Activated T-cell treated with anti-CD3 and anti-CD28 coated beads, Interleukin-2, amount 50 U/mL, for 4 hours (primary cell): Measurements from ENCODE around the gene MLF1. TPM values are rescaled to one million over a fixed set of nuclear protein-coding genes. Genes with fewer than 3 reads are reported as not detected.

Experiments used
- ATAC-seq, 2 donors: fragments of 200-7000 bp; cut with Tn5 transposase; one replicate each; pipeline ENCODE4 v1.10.0; 2021
- DNase-seq: peaks from one replicate; pipeline ENCODE4 v3.0.0-alpha.2; 2020
- H3K27me3 Mint-ChIP-seq: one replicate; pipeline ENCODE4 v1.8.0; 2021; ENCODE audit warnings: low read depth, mixed read lengths
- H3K36me3 Mint-ChIP-seq: one replicate; pipeline ENCODE4 v1.8.0; 2022; ENCODE audit warnings: mixed read lengths; ENCODE audit not compliant: insufficient read depth
- H3K4me1 Mint-ChIP-seq: one replicate; pipeline ENCODE4 v1.8.0; 2021; ENCODE audit warnings: low read depth, mixed read lengths
- H3K4me3 Mint-ChIP-seq: one replicate; pipeline ENCODE4 v1.8.0; 2021; ENCODE audit warnings: mild to moderate bottlenecking, moderate library complexity, mixed read lengths
- H3K9me3 Mint-ChIP-seq: one replicate; pipeline ENCODE4 v1.8.0; 2021; ENCODE audit warnings: mixed read lengths
- total RNA-seq, 3 donors: library from RNA; stranded (reverse); gene quantifications; one replicate each; pipeline ENCODE4 v1.2.1, GENCODE V29; 2021

MLF1 gene
- total RNA-seq, 3 donors from 2014 or later: 1.6 to 1.8 (median 1.6) TPM

GRCh38 chr3:158640646-158641045 is 69.7 kb downstream of the MLF1 start:
- no peak for DNase-seq
- Mint-ChIP-seq H3K4me3 (no peak overlapping the region), H3K27me3 (no peaks in the 10 kb centered on the region), H3K9me3 (no peaks in the 10 kb centered on the region), H3K4me1 (peaks cover 25% of the 10 kb centered on the region), H3K36me3 (no peaks in the 10 kb centered on the region)
- no peak for ATAC-seq

DNA sequence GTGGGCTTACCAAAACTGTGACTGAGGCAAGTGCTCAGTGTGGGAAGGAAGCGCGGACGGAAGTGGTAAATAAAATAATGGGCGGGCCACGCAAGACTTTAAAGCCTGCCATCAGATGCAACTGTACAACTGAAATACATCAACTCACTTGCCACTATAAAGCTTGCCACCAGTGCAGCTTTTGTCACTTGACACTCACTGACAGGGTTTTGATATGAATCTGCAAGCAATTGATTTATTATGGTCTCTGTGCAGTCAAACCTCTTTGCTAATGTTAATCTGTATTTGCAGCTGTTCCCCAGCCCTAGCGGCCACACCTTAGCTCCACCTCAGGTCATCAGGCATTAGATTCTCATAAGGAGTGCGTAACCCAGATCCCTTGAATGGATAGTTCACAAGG is 71.0 kb downstream of the MLF1 start:
- peaks cover 4% of the 10 kb centered on the region for H3K36me3 Mint-ChIP-seq
- H3K27me3 Mint-ChIP-seq: no peaks in the 10 kb centered on the region
- no peaks in the 10 kb centered on the region for H3K9me3 Mint-ChIP-seq
- DNase-seq (no peak), ATAC-seq (no peak)
- no peak overlapping the region for H3K4me3 Mint-ChIP-seq
- peaks cover 34% of the 10 kb centered on the region for H3K4me1 Mint-ChIP-seq

DNA sequence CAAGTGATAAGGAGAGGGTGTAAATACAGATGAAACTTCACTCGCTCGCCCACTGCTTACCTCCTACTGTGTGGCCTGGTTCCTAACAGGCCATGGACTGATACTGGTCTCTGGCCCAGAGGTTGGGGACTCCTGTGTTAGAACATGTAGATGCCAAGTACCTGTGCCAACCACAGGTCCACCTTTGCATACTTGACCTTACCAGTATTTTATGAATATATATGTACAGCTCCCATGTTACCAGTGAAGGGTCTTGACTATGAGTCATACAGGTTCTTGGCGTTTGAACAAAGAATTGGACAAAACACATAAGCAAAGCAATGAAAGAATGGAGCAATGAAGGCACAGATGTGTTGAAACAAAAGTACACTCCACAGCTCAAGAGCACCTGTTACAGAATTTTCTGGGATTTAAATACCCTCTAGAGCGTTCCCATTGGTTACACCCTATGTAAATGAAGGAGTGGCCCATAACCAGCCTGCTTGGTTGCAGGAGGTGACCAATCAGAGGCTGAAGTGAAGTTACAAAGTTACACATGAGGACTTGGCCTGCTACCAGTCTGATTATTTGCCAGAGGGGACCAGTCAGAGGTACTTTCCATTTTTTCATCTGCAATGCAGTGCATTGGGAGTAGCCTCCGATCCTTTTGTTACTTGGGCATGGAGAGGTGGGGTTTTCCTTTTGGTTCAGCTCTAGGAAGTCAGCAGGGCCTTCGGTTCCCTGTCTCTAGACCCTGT is 71.6 kb downstream of the MLF1 start:
- H3K4me3 Mint-ChIP-seq: no peak overlapping the region

DNA sequence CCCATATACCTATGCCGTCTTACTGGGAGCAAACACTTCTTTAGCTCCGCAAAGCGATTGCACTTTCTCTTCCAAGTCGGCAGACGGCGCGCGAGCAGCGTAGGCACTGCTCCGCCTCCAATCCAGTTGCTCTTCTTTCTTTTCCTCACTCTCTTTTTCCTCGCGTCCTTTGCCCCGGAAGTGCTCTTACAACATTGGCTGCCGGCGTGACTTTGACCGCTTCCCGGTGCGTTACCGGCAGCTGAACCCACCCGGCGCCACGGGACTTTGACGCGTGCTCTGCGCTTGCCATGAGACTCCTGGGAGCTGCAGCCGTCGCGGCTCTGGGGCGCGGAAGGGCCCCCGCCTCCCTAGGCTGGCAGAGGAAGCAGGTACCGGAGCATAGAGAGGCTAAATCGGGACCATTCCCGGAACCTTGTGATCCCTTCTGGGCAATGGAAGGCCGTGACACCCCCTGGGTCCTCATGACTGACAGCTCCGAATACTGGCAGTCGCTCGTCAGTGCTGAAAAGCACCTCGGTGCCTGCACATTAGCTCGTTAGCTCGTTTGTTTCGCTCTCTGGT is 73.4 kb downstream of the MLF1 start, which contains the start of gene GFM1:
Gene GFM1, plus strand, starts transcription at position 183 of the 564 bp plus-strand sequence. Its CDS starts 108 bp downstream, at position 291.
- ATAC-seq: peak; percentile 98
- peaks cover 40% of the 10 kb centered on the region for H3K4me1 Mint-ChIP-seq

More for the DNA sequence above, 71.6 kb downstream of the MLF1 start:
- ATAC-seq (no peak), DNase-seq (no peak)
- Mint-ChIP-seq H3K36me3 (peaks cover 4% of the 10 kb centered on the region), H3K27me3 (no peaks in the 10 kb centered on the region), H3K4me1 (peaks cover 34% of the 10 kb centered on the region), H3K9me3 (no peaks in the 10 kb centered on the region)

GRCh38 chr3:158649791-158650190 is 78.8 kb downstream of the MLF1 start:
- ATAC-seq: no peak
- peaks cover 30% of the 10 kb centered on the region for H3K36me3 Mint-ChIP-seq
- no peak overlapping the region for H3K4me3 Mint-ChIP-seq
- H3K4me1 Mint-ChIP-seq: peaks cover 21% of the 10 kb centered on the region
- H3K9me3 Mint-ChIP-seq: no peaks in the 10 kb centered on the region
- H3K27me3 Mint-ChIP-seq: no peaks in the 10 kb centered on the region
- no peak for DNase-seq

More for the DNA sequence above, 73.4 kb downstream of the MLF1 start, which contains the start of gene GFM1:
- peak within 1 kb of the TSS; percentile 93 for H3K4me3 Mint-ChIP-seq
- no peaks in the 10 kb centered on the region for H3K9me3 Mint-ChIP-seq
- peaks cover 16% of the 10 kb centered on the region for H3K36me3 Mint-ChIP-seq
- H3K27me3 Mint-ChIP-seq: no peaks in the 10 kb centered on the region
- DNase-seq: peak; percentile 81

DNA sequence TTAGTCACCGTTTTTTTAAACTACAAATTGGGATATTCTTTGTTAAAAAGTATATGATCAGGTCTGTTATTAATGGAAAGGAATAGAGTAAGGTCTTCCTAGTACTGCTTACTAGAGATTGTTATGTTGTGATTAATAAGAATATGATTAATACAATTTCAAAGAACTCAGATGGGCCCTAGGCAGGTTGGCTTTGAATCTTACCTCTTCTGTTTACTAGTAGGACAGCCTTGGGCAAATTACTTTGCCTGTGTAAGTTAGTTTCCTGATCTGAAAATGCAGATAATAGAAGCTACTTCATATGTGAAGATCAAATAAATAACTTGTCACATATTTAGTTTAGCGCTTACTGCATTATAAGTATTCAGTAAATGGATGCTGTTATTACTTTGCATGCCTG is 80.2 kb downstream of the MLF1 start:
- peaks cover 11% of the 10 kb centered on the region for H3K4me1 Mint-ChIP-seq
- peaks cover 32% of the 10 kb centered on the region for H3K36me3 Mint-ChIP-seq
- ATAC-seq (no peak), DNase-seq (no peak)
- H3K9me3 Mint-ChIP-seq: no peaks in the 10 kb centered on the region
- no peaks in the 10 kb centered on the region for H3K27me3 Mint-ChIP-seq
- H3K4me3 Mint-ChIP-seq: no peak overlapping the region

DNA sequence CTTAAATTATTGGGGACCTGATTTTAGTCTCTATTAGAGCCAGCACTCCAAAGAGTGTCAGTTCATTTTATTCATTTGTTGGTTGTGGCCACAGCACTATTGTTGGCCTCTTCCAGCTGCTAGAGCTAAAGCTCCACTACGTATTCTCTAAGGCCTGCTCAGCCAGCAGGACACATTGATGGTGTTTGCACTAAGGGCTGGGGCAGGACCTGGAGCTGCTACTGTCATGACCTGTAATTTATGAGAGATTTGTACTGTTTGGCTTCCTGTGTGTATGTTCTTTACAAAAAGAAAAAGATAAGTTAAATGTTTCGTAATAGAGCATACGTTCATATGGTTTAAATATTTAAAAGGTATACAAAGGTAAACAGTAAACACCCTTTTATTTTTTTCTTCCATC is 81.5 kb downstream of the MLF1 start:
- ATAC-seq: no peak
- H3K4me3 Mint-ChIP-seq: no peak overlapping the region
- no peaks in the 10 kb centered on the region for H3K9me3 Mint-ChIP-seq
- no peaks in the 10 kb centered on the region for H3K27me3 Mint-ChIP-seq
- no peak for DNase-seq
- peaks cover 6% of the 10 kb centered on the region for H3K4me1 Mint-ChIP-seq
- H3K36me3 Mint-ChIP-seq: peaks cover 30% of the 10 kb centered on the region

Other genes with a start within 250 kb of the MLF1 start
- 100 to 1,000 TPM; 123 to 131 (median 130) TPM for gene GFM1, start 73.3 kb downstream of the MLF1 start, total RNA-seq
- gene LXN, start 101.5 kb downstream of the MLF1 start, total RNA-seq: 1 to 10 TPM; 2.0 to 2.3 (median 2.3) TPM
- not detected for gene RARRES1, start 161.3 kb downstream of the MLF1 start, total RNA-seq
- gene MFSD1, start 230.9 kb downstream of the MLF1 start, total RNA-seq: 10 to 100 TPM; 19.8 to 25.2 (median 20.2) TPM